Suppressor macrophage treated with lipopolysaccharide for 1 hour (primary cell): ENCODE data around the gene RAB40A.
"Not testable (repeated sequence)": the region's sequence is repeated elsewhere in the genome, so short reads cannot be mapped to it uniquely, and the experiment has no call there.

ENCODE experiments used
- DNase-seq, 3 donors: peaks; one replicate each; pipeline ENCODE4 v3.0.0-alpha.2; 2020 to 2022

The RAB40A gene

DNA sequence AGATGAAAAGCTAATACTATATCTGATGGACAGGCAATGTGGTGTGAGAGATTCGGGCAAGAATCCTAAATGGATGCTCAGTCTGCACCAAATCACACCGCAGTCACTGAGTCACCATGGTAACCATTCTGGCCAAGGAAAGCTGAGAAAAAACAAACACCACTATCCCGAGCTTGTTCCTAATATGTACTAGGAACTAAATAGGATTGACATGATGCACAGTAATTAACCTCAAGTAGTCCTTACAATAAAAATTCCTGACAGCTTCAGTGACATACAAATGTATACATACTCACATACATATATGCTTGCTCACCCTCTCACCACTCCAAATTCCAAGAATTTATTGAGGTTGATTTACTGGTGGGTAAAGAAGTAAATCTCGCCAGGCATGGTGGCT lies 1.1 kb upstream of the RAB40A start:
- no peak for DNase-seq

DNA sequence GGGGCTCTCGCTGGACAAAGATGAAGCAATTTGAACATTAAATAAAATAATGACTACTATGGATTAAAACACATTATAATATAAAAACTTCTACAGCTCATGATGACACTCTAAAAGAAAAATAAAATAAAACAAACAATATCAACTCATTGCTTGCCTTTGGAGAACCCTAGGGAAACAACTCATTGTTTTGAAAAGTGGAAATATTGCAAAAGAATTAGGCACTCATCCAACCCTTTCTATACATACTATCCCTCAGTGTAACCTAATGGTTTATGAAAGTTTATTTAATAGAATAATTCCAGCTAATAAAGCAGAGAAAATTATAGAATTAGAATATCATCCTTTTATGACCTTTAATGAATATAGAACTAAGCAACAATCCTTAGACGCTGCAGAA lies 718 bp downstream of the RAB40A start:
- no peak for DNase-seq

DNA sequence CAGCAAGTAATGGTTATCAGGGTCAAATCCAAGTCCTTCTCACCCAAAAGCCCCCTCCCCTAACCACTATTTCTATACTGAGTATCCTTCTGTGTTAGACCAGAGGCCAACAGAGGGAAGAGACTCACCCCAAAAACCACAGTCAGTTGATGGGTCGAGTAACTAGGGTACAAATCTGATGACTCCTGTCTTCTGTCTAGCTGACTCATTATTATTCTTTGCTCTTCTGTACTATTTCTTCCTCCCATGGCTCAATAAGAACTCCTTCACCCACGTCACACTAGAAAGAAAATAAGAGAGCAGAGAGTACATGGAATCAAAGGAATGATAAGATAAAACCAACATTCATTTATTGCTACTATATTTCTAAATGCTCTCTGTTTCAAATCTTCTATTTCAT lies 2.0 kb downstream of the RAB40A start:
- DNase-seq: peak in 1 of 3 donors; percentile 2

GRCh38 chrX:103513476-103514108 lies 5.7 kb downstream of the RAB40A start:
- DNase-seq: no peak

DNA sequence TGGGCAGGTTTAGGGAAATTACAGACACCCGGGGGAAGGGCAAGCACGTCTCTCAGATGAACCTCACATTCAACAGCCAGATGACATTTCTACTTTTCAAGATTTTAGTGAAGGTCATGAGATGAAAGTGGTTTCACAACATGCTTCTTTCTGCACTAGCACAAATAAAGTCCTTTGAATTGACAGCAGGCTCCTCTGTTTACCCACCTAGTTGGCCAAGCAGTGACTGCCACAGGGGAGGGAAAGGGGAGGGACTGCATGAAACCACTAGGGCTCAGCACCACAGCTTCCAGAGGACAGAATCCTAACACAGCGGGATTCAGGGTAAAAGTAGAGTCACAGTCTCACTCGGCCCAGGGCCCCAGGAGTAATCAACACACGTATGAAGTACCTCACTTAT lies 6.2 kb downstream of the RAB40A start:
- no peak for DNase-seq

GRCh38 chrX:103510031-103510430 lies 9.3 kb downstream of the RAB40A start:
- no peak for DNase-seq

DNA sequence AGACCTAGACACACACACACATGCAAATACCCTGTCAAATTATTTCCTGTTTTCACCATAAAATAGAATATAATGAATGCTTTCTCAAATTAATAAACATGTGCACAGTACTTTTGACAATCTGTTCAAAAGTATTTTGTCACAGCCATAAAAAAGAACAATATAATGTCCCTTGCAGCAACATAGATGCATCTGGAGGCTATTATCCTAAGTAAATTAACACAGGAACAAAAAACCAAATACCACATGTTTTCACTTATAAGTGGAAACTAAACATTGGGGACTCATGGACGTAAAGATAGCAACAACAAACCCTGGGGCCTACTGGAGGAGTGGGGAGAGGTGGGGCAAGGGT lies 15.5 kb downstream of the RAB40A start:
- no peak for DNase-seq

GRCh38 chrX:103503163-103503852 lies 16.0 kb downstream of the RAB40A start:
- no peak for DNase-seq

DNA sequence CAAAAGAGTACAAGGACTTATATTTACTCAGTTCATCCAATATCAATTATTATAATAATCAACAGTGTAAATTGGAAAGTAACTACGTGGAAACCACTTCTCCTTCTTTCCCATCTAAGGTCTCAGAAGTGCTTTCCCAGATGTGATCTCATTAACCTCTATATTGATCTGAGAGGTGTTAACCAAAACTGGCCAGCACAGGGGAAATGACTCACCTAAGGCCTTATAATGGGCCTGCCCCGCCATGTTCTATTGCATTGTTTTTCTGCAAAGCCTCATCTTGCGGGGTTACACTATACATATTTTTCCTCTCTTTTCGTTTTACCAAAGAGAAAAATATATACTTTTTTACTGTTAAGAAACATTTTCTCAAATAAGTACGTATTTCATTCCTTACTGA lies 20.5 kb downstream of the RAB40A start:
- no peak for DNase-seq

DNA sequence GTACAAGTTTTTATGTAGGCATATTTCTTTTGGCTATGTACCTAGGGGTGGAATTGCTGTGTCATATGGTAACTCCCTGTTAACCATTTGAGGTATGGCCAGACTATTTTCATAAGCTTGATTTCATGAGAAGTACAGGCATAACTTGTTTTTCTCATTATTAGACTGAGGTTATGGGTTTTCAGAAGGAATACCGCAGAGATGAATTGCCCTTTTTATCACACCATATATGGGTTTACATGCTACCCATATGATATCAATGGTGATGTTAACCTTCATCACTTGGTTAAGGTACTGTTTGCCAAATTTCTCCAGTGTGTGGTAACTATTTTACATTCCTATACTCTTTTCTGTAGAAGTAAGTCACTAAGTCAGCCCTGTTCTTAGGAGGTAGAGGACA lies 23.5 kb downstream of the RAB40A start:
- DNase-seq: no peak

- not testable (repeated sequence) for DNase-seq
Observed at GRCh38 chrX:103493578-103493977, 25.7 kb downstream of the RAB40A start.

GRCh38 chrX:103489733-103490132 lies 29.6 kb downstream of the RAB40A start:
- DNase-seq: peak; percentile 25 to 39 (median 33)

GRCh38 chrX:103488794-103489193 lies 30.5 kb downstream of the RAB40A start:
- no peak for DNase-seq

- DNase-seq: peak in 2 of 3 donors; percentile 6 to 11
Observed at GRCh38 chrX:103488332-103488731, 31.0 kb downstream of the RAB40A start.

- no peak for DNase-seq
Observed at GRCh38 chrX:103483720-103484119, 35.6 kb downstream of the RAB40A start.

DNA sequence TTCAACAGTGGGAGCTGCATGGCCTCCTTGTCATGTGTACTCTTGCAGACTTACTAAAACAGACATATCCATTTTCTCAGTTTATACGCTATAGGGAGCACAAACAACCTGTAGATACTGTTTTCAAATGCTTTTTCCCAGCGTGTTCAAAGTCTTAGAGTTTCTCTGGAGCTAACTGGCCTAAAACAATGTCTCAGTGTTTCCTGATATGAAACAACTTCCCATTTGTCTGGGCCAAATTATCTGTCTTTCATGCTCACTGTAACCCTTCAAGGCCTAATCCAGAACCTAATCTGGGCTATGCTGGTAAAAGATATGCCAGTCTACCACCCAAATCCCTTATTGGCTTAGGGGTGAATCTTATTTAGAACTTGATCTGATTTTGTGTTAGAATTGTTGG lies 38.8 kb downstream of the RAB40A start:
- no peak for DNase-seq

DNA sequence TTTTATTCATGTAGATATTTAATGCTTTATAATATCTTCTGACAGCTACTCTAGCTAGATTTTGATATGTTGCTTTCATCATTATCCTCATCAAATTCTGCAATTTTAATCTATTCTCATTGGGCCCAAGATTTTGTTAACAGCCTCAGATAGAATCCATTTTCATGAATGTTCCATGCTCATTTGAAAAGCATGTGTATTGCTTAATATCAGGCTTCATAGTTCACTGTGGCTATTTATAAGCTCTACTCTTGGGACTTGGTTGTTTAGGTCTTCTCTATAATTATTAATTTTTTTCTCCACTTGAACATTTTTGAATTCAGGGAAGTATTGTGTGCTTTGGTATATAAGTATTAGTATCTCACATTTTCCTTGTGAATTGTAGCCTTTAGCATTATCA lies 41.8 kb downstream of the RAB40A start:
- no peak for DNase-seq

DNA sequence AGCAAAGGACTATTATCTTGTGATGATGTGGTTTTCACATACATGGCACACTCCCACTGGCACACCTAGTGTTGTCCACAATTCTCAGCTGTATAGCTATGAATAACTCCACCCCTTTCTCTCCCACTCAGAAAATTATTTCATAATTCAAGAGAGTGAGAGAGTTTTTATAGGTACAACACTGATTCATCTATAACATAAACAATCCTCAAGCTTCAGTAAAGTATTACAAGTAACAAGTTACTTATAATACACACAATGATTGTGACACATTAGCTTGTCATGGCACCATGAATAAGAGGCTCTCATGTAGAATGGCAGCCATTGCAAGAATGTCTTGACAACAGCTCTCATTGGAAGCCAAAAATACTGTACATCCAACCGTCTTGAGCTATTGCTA lies 43.9 kb downstream of the RAB40A start:
- DNase-seq: no peak

- DNase-seq: not testable (repeated sequence)
Observed at GRCh38 chrX:103469977-103470376, 49.3 kb downstream of the RAB40A start.

- no peak for DNase-seq
Observed at GRCh38 chrX:103467887-103468286, 51.4 kb downstream of the RAB40A start.

DNA sequence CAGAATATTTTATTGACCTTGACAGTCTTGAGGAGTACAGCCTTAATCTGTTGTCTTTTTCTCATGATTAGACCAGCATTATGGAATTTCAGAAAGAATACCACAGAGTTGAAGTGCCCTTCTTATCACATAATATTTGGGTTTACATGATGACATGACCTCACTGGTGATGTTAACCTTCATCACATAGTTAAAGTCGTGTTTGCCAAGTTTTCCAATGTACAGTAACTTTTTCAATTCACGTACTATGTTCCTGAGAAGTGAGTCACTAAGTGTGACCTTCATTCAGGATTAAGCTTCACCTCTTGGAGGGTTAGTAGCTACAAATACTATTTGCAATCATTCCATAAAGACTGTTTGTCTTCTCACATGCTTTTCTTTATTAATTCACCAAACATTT lies 52.1 kb downstream of the RAB40A start:
- DNase-seq: no peak

DNA sequence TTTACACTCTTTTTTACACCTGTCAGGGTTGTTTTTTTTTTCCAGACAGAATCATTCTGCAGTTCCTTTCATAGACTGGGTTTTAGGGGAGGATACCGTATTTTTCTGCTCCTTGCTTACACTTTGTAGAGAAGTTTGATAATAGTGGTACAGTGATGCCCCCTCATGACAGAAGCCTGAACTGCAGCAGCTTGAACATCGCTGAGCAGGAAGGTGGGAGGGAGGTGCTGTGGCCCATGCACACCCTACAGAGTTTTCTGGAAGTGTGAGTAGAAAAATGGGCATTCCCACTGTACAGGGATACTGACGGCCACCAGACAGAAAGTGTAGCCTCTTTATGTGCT lies 54.5 kb downstream of the RAB40A start:
- DNase-seq: peak; percentile 75 to 83 (median 79)

DNA sequence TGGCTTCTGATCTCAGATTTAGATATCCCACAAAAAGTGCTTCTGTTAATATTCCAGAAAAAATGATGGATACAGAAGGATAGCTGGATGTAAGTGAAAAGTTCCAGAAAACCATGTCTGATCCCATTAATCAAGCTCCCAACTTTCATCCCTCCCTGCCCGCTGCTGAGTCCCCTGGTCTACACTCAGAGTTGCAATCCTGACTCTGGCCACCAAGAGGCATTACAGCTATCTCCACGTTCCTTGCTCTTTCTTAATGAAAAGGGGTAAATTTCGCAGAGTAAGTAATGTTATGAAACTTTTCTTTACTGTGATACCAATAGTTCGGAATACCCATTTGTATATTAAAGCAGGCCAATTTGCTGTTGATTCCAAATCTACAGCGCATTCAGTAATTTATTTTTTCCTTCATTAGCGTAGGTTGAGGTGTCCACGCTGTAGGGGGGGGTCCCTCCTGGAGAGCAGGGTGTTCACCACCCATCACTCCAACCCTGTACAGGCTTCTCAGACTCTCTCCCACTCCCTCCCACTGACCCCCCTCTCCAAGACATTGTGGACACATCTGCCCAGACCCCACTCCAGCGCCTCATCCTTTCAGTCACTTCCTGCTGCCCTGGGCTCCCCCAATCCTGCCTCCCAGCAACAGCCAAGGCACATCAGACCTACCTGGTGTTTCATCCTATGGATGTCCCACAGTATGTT lies 55.1 kb downstream of the RAB40A start:
- DNase-seq: peak; percentile 42 to 53 (median 44)

- no peak for DNase-seq
Observed at GRCh38 chrX:103461156-103461555, 58.1 kb downstream of the RAB40A start.
